ENCODE measurements around the gene KDELR3. TPM values are rescaled to one million over a fixed set of nuclear protein-coding genes. Genes with fewer than 3 reads are reported as not detected.
A peak's percentile ranks its signal among the peaks of the same experiment; 100 is the strongest.
"Not testable (repeated sequence)": the region's sequence is repeated elsewhere in the genome, so short reads cannot be mapped to it uniquely, and the experiment has no call there.

Gene KDELR3
- total RNA-seq, 1 experiment from 2014 or later: 16.1 TPM

- Mint-ChIP-seq H3K27ac (ENCODE audit: unreplicated experiment) (no peak overlapping the region), H3K4me1 (ENCODE audit: low read depth, unreplicated experiment) (peaks cover 11% of the 10 kb centered on the region), H3K9me3 (ENCODE audit: low read depth, unreplicated experiment) (no peaks in the 10 kb centered on the region), H3K27me3 (ENCODE audit: unreplicated experiment) (peaks cover 50% of the 10 kb centered on the region), H3K4me3 (ENCODE audit: low read depth, unreplicated experiment) (peak overlapping the region; percentile 77), H3K36me3 (ENCODE audit: insufficient read depth, unreplicated experiment) (peaks cover 19% of the 10 kb centered on the region)
- CTCF ChIA-PET: no interaction called here
- TF ChIP-seq CTCF (IDR thresholded peaks at IDR 0.05; ENCODE audit: unreplicated experiment): no peak
- DNase-seq: no peak
- intact Hi-C loops (cut with micrococcal nuclease; ENCODE audit: unreplicated experiment): no loop called here
- BruUV-seq (replicated peaks): no TSS peak
Observed at GRCh38 chr22:38465673-38466490, 2.0 kb upstream of the KDELR3 start.

GRCh38 chr22:38467438-38467903 lies 425 bp upstream of the KDELR3 start:
- TF ChIP-seq CTCF (IDR thresholded peaks at IDR 0.05; ENCODE audit: unreplicated experiment): no peak
- peak overlapping the region; percentile 77 for H3K4me3 Mint-ChIP-seq (ENCODE audit: low read depth, unreplicated experiment)
- peaks cover 13% of the 10 kb centered on the region for H3K36me3 Mint-ChIP-seq (ENCODE audit: insufficient read depth, unreplicated experiment)
- H3K9me3 Mint-ChIP-seq (ENCODE audit: low read depth, unreplicated experiment): no peaks in the 10 kb centered on the region
- peak overlapping the region; percentile 87 for H3K27ac Mint-ChIP-seq (ENCODE audit: unreplicated experiment)
- peaks cover 34% of the 10 kb centered on the region for H3K27me3 Mint-ChIP-seq (ENCODE audit: unreplicated experiment)
- no TSS peak for BruUV-seq (replicated peaks)
- intact Hi-C loops (cut with micrococcal nuclease; ENCODE audit: unreplicated experiment): no loop called here
- DNase-seq: peak; percentile 35
- CTCF ChIA-PET: interaction anchor here (0.9 kb wide), 1 partner anchor 19 kb away, joined by 8 read pairs; no protein-coding TSS in a partner anchor
- no peaks in the 10 kb centered on the region for H3K4me1 Mint-ChIP-seq (ENCODE audit: low read depth, unreplicated experiment)

- Mint-ChIP-seq H3K4me1 (ENCODE audit: low read depth, unreplicated experiment) (no peaks in the 10 kb centered on the region), H3K27ac (ENCODE audit: unreplicated experiment) (no peak overlapping the region), H3K9me3 (ENCODE audit: low read depth, unreplicated experiment) (no peaks in the 10 kb centered on the region), H3K27me3 (ENCODE audit: unreplicated experiment) (peaks cover 22% of the 10 kb centered on the region), H3K4me3 (ENCODE audit: low read depth, unreplicated experiment) (peak overlapping the region; percentile 77), H3K36me3 (ENCODE audit: insufficient read depth, unreplicated experiment) (peaks cover 13% of the 10 kb centered on the region)
- TSS peak; percentile 40 for BruUV-seq (replicated peaks)
- DNase-seq: no peak
- intact Hi-C loops (cut with micrococcal nuclease; ENCODE audit: unreplicated experiment): no loop called here
- CTCF ChIA-PET: interaction anchor here (0.9 kb wide), 1 partner anchor 21 kb away, joined by 8 read pairs; no protein-coding TSS in a partner anchor
- peak; percentile 13 for TF ChIP-seq CTCF (IDR thresholded peaks at IDR 0.05; ENCODE audit: unreplicated experiment)
Observed at GRCh38 chr22:38468443-38469305, 778 bp downstream of the KDELR3 start.

GRCh38 chr22:38469306-38469781 lies 1.4 kb downstream of the KDELR3 start:
- H3K36me3 Mint-ChIP-seq (ENCODE audit: insufficient read depth, unreplicated experiment): peaks cover 13% of the 10 kb centered on the region
- intact Hi-C loops (cut with micrococcal nuclease; ENCODE audit: unreplicated experiment): no loop called here
- DNase-seq: no peak
- H3K4me1 Mint-ChIP-seq (ENCODE audit: low read depth, unreplicated experiment): no peaks in the 10 kb centered on the region
- no peak overlapping the region for H3K27ac Mint-ChIP-seq (ENCODE audit: unreplicated experiment)
- CTCF ChIA-PET: no interaction called here
- no peak overlapping the region for H3K4me3 Mint-ChIP-seq (ENCODE audit: low read depth, unreplicated experiment)
- BruUV-seq (replicated peaks): no TSS peak
- H3K9me3 Mint-ChIP-seq (ENCODE audit: low read depth, unreplicated experiment): no peaks in the 10 kb centered on the region
- no peak for TF ChIP-seq CTCF (IDR thresholded peaks at IDR 0.05; ENCODE audit: unreplicated experiment)
- H3K27me3 Mint-ChIP-seq (ENCODE audit: unreplicated experiment): peaks cover 15% of the 10 kb centered on the region

GRCh38 chr22:38470179-38470578 lies 2.3 kb downstream of the KDELR3 start:
- DNase-seq; BruUV-seq (replicated peaks); H3K27me3 Mint-ChIP-seq (ENCODE audit: unreplicated experiment); H3K4me1 Mint-ChIP-seq (ENCODE audit: low read depth, unreplicated experiment); CTCF ChIA-PET; H3K27ac Mint-ChIP-seq (ENCODE audit: unreplicated experiment); H3K9me3 Mint-ChIP-seq (ENCODE audit: low read depth, unreplicated experiment); H3K4me3 Mint-ChIP-seq (ENCODE audit: low read depth, unreplicated experiment); intact Hi-C loops (cut with micrococcal nuclease; ENCODE audit: unreplicated experiment): not testable (repeated sequence)
- peaks cover 13% of the 10 kb centered on the region for H3K36me3 Mint-ChIP-seq (ENCODE audit: insufficient read depth, unreplicated experiment)

Data from Calu3 (cell line).